HepG2 (cell line): ENCODE data around the gene SCAI. TPM values are rescaled to one million over a fixed set of nuclear protein-coding genes. Genes with fewer than 3 reads are reported as not detected.

Source experiments
- ATAC-seq: fragments of 200-7000 bp; cut with Tn5 transposase; 3 replicates; pipeline ENCODE4 v1.9.1; 2020; ENCODE audit warnings: mild to moderate bottlenecking, moderate library complexity
- BruUV-seq: library from RNA; stranded (reverse); fragments of 400-500 nt; replicated peaks from 2 replicates; lab custom pipeline; 2021; lab: Mats Ljungman, UMichigan
- CTCF ChIA-PET: fragments of 300-600 bp; formaldehyde crosslinking; extraction: SDS; loops from one replicate; lab custom pipeline; 2021; ENCODE audit warnings: low total read pairs, inconsistent platforms, low intra/inter-chr PET ratio; lab: Yijun Ruan, JAX
- POLR2A ChIA-PET: fragments of 350-600 bp; sonication (Branson Sonifier 250); formaldehyde crosslinking; loops from one replicate; lab custom pipeline; 2020; ENCODE audit warnings: antibody characterized with exemption, inconsistent platforms; lab: Yijun Ruan, JAX
- DNase-seq: peaks from one replicate; pipeline ENCODE4 v3.0.0-alpha.2; 2015; ENCODE audit warnings: low spot score
- FAIRE-seq: peaks from 3 replicates; lab custom pipeline; 2011; peaks lifted over from hg19 to GRCh38; lab: Jason Lieb, UNC
- H2AFZ ChIP-seq: one replicate; pipeline ENCODE4 v1.6.1; 2011; ENCODE audit warnings: low read length, inconsistent platforms
- H3K27ac ChIP-seq: fragments of 300-600 bp; 3 replicates; pipeline ENCODE4 v1.8.0; 2011; ENCODE audit warnings: mixed run types, mild to moderate bottlenecking, mixed read lengths, low read length, inconsistent platforms; ENCODE audit not compliant: insufficient read depth; ENCODE audit errors: extremely low read length
- H3K27me3 ChIP-seq, 2 experiments: fragments of 200-600 bp in 1 of 2; 2 replicates in 1 of 2; 3 replicates in 1 of 2; pipeline versions ENCODE4 v1.6.0 to v1.8.0; 2011; ENCODE audit warnings: low read length in 2 of 2, mild to moderate bottlenecking in 2 of 2, moderate library complexity in 2 of 2, inconsistent platforms in 1 of 2; ENCODE audit not compliant: insufficient read depth in 2 of 2, control insufficient read depth in 1 of 2
- H3K36me3 ChIP-seq, 2 experiments: fragments of 200-600 bp in 1 of 2; replicated peaks in 1 of 2; 2 replicates in 1 of 2; 3 replicates in 1 of 2; pipeline versions ENCODE4 v1.5.1 to v1.8.0; 2011; ENCODE audit warnings: low read length in 2 of 2, inconsistent platforms in 1 of 2; ENCODE audit not compliant: insufficient read depth in 2 of 2, control insufficient read depth in 1 of 2
- H3K4me1 ChIP-seq: 2 replicates; pipeline ENCODE4 v1.5.1; 2012; ENCODE audit warnings: low read length, inconsistent platforms; ENCODE audit not compliant: insufficient read depth
- H3K4me2 ChIP-seq: 2 replicates; pipeline ENCODE4 v1.6.0; 2011; ENCODE audit warnings: low read depth, low read length, inconsistent platforms
- H3K4me3 ChIP-seq, 3 experiments: fragments of 200-600 bp in 1 of 3; sonication (generic), shearing (Covaris generic) in 1 of 3; replicated peaks in 1 of 3; 2 replicates each; pipeline ENCODE4 v1.5.1; 2011 to 2016; ENCODE audit warnings: low read length in 3 of 3, inconsistent platforms in 2 of 3, low read depth in 2 of 3, mild to moderate bottlenecking in 2 of 3, control low read depth in 1 of 3, mixed read lengths in 1 of 3; ENCODE audit not compliant: insufficient read depth in 1 of 3
- H3K79me2 ChIP-seq: one replicate; pipeline ENCODE4 v1.6.1; 2011; ENCODE audit warnings: low read length, inconsistent platforms; ENCODE audit not compliant: insufficient read depth
- H3K9ac ChIP-seq: 2 replicates; pipeline ENCODE4 v1.6.0; 2011; ENCODE audit warnings: mild to moderate bottlenecking, low read depth, low read length, inconsistent platforms; ENCODE audit not compliant: insufficient read depth
- H3K9me3 ChIP-seq: 2 replicates; pipeline ENCODE4 v1.5.1; 2012; ENCODE audit warnings: mild to moderate bottlenecking, low read length
- H4K20me1 ChIP-seq: 2 replicates; pipeline ENCODE4 v1.6.0; 2011; ENCODE audit warnings: inconsistent platforms, mild to moderate bottlenecking, low read length, moderate library complexity; ENCODE audit not compliant: insufficient read depth
- DMTF1 ChIP-seq: sonication (generic); formaldehyde crosslinking; IDR thresholded peaks from 2 replicates; pipeline ENCODE4 v1.4.0; 2020; ENCODE audit warnings: mild to moderate bottlenecking, missing genetic modification reagents
- MBD4 ChIP-seq: IDR thresholded peaks from 2 replicates; pipeline ENCODE4 v1.6.1; 2012; ENCODE audit warnings: low read length, inconsistent platforms, borderline replicate concordance
- PHF20 ChIP-seq: sonication (generic); formaldehyde crosslinking; IDR thresholded peaks from 2 replicates; pipeline ENCODE4 v1.5.0; 2020; ENCODE audit warnings: mild to moderate bottlenecking, missing genetic modification reagents
- ZNF567 ChIP-seq: sonication (generic); formaldehyde crosslinking; IDR thresholded peaks from 2 replicates; pipeline ENCODE4 v1.8.1; 2023; ENCODE audit warnings: mild to moderate bottlenecking, missing genetic modification reagents, borderline replicate concordance
- ZSCAN5A ChIP-seq: sonication (generic); formaldehyde crosslinking; IDR thresholded peaks from 2 replicates; pipeline ENCODE4 v1.8.0; 2022; ENCODE audit warnings: mild to moderate bottlenecking, missing genetic modification reagents, borderline replicate concordance
- WGBS: methylation state at CpG from one replicate; pipeline ENCODE4 v1.1.6; 2017; ENCODE audit warnings: low lambda C conversion rate; 5-methylcytosine and 5-hydroxymethylcytosine counted together
- in situ Hi-C: cut with HindIII; loops from 2 replicates; pipeline ENCODE4 v1.10.0; 2017; ENCODE audit warnings: low pct_unique_long_range_greater_than_20kb; ENCODE audit not compliant: extremely low pct_ligation_motif_present
- intact Hi-C: fragments of 100-400 bp; cut with micrococcal nuclease; formaldehyde crosslinking; loops from one replicate; pipeline ENCODE4 v1.10.0; 2022; ENCODE audit not compliant: unreplicated experiment
- polyA plus RNA-seq, 8 experiments: library from polyadenylated mRNA; depleted of rRNA in 3 of 8; stranded (reverse) in 7 of 8; unstranded in 1 of 8; fragments of >200 nt; fragmentation: Illumina TruSeq in 4 of 8; extraction: Trizol in 4 of 8; gene quantifications; 2 replicates each; pipeline versions ENCODE4 v1.2.1 to v1.2.3, GENCODE V29; 2011 to 2016; ENCODE audit warnings: low read depth in 4 of 8, missing spikeins in 1 of 8, mixed read lengths in 1 of 8; ENCODE audit not compliant: insufficient read depth in 1 of 8
- total RNA-seq, 5 experiments: library from RNA; depleted of rRNA; stranded (reverse); fragments of >200 nt; fragmentation: Illumina TruSeq; extraction: Trizol; gene quantifications; 2 replicates each; pipeline ENCODE4 v1.2.3, GENCODE V29; 2016; ENCODE audit warnings: low read depth in 1 of 5

The SCAI gene
- total and polyA plus RNA-seq, 2 of the 13 experiments (the other 11 are each of a cell fraction or from before 2014, with no cell fraction given) = 4.4 to 8.4 TPM

- POLR2A ChIA-PET = no interaction called here
- in situ Hi-C loops (no loop called here), intact Hi-C loops (no loop called here)
- Histone ChIP-seq H3K9ac (no peak overlapping the region), H3K27me3 (no peaks in the 10 kb centered on the region; a peak in 1 of 5 replicates), H2AFZ (no peak overlapping the region), H3K27ac (no peak overlapping the region), H3K4me2 (no peak overlapping the region), H3K4me1 (peaks cover 16% of the 10 kb centered on the region), H3K4me3 (no peak overlapping the region), H3K36me3 (no peaks in the 10 kb centered on the region), H3K9me3 (no peaks in the 10 kb centered on the region), H3K79me2 (no peaks in the 10 kb centered on the region), H4K20me1 (no peaks in the 10 kb centered on the region)
- TF ChIP-seq ZNF567 (CRISPR knock-in tag) = no peak
- no peak for TF ChIP-seq PHF20 (CRISPR knock-in tag)
- TF ChIP-seq MBD4 = no peak
- no peak for TF ChIP-seq DMTF1 (CRISPR knock-in tag)
- TF ChIP-seq ZSCAN5A = no peak
- FAIRE-seq (no peak), DNase-seq (no peak), ATAC-seq (no peak)
- WGBS = 100% methylated on average over 1 of the region's 1 CpG
- BruUV-seq = no TSS peak
- CTCF ChIA-PET = no interaction called here
Observed at GRCh38 chr9:124954255-124954654, 189.1 kb downstream of the SCAI start.
